ENCODE results near the gene NCOA6.

GRCh38 chr20:34806255-34806654 is 19.2 kb downstream of the NCOA6 start:
- TF ChIP-seq YY1 (IDR thresholded peaks at IDR 0.05; ENCODE audit: insufficient read depth, insufficient read length) (no peak), ZNF274 (IDR thresholded peaks at IDR 0.05; ENCODE audit: low read depth, low read length) (no peak)
